Measurements from ENCODE around the gene SPHK2.
"Not testable (repeated sequence)": the region's sequence is repeated elsewhere in the genome, so short reads cannot be mapped to it uniquely, and the experiment has no call there.

The SPHK2 gene

DNA sequence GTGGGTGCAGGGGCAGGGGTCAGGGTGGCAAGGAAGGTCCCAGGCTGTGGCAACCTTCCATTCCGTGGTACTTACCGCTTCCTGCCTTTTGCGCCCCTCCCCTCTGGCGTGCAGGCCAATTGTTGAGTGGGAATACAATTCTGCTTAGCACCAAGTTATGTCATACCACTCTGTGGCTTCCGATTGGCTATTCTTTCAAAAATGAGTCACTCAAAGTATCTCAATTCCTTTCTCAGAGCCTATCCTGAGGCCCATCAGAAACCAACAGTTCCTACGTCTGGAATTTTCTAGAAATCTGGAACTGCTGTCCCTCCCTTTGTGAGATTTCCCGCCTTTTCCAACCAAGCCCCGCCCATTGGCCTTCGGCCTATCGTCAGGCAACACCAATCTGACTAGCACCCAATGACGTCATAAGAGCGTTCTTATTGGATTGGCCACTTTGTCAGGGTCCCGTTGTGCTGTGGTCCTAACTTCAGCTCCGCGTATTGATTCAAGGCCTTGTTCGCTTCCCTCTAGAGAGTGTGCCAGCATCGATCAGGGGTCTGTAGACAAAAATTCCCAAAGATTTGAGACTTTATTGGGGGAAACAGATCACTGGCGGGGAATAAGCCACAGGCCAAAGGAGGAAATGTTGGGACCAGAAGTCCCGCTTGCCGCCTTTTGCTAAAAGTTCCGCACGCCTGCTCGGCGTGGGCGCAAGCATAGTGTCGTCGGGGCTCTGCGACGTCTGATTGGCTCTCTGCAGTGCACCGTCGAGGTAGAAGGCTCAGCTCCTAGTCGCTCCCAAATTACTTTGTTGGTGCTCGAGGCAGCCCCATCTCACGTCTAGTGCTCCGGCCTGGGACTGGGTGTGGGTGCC is 41.8 kb downstream of the SPHK2 start:
- DNase-seq (ENCODE audit: low spot score): peak; percentile 97

DNA sequence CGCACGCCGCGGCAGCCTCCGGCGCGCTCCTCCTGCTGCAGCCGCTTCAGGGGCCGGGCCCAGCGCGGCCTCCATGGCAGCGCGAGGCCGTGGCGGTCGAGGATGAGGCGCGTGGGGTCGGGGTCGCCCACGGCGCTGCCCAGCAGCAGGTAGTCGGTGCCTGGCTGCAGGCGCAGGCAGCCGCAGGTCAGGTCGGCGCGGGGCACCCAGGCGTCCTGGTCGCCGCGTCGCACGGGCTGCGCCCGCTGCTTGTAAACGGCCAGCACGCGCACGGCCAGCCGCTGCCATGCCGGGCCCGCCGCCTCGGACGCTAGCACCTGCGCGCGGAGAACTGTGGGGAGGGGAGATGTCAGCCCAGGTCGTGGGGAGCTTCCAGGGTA is 42.4 kb downstream of the SPHK2 start:
- DNase-seq (ENCODE audit: low spot score): no peak

DNA sequence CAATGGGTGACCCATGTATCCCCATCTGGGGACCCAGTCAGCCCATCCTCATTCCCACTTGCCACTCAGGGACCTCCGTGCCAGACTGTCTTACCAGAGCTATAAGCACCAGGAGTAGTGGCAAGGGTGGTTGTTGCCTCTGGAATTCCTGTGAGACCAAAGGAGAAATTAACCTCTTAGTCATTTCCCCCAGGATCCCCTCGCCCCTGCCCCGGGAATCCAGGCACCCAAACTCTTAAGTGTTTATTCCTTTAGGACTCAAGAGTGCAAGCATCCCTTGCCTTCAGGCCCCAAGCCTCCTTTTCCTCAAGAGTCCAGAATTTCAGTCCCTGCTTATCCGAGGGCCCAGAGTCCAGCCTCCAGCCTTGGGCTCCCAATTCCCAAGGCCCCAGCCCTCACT is 44.4 kb downstream of the SPHK2 start:
- DNase-seq (ENCODE audit: low spot score): no peak

DNA sequence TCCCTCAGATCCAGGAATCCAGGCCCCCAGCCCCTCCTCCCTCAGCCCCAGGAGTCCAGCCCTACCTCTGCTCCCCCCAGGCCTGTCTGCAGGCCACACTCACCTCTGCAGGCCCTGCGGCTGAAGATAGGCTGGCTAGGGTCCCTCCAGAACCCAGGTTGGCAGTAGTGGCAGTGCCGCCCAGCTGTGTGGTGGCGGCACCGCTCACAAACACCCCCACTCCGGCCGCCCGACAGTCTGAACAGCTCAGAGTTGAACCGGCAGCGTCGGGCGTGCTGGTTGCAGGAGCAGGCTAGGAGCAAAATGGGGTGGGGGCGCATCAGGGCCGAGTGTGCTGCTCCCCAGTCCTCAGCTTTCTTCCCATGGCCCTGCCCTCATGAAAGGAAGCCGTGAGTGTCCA is 45.2 kb downstream of the SPHK2 start:
- DNase-seq (ENCODE audit: low spot score): no peak

DNA sequence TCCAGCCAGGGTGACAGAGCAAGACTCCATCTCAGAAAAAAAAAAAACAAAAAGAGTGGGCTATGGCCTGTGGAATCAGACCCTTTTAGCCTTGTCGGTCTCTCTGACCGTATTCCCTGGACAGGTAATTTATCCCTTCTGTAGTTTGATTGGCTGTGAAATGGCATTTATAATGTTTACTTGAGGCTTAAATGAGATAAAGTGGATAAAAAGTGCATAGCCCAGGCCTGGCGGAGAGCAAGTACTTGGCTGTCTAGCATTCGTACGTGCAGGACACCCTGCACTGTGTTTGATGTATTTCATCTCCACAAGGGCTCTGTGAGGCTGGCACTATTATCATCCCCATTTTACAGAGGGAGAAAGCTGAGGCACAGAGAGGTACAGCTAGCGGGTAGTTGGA is 46.5 kb downstream of the SPHK2 start:
- DNase-seq (ENCODE audit: low spot score): no peak

DNA sequence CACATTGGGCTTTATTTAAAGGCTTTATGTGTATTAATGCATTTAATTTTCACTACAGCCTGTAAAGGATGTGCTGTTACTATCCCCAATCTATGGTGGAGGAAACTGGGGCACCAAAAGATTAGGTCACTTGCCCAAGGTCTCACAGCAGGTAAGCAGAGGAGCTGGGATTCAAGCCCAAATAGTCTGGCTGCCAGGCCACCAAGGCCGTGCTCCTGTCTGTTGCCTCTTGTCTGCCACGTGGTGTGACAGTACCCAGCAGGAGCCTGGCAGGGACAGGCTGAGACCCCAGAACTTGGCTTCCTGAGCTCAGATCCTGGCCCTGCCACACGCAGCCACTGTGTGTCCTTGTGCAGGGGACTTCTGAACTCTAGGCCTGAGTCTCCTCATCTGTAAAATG is 49.0 kb downstream of the SPHK2 start:
- peak; percentile 72 for DNase-seq (ENCODE audit: low spot score)

DNA sequence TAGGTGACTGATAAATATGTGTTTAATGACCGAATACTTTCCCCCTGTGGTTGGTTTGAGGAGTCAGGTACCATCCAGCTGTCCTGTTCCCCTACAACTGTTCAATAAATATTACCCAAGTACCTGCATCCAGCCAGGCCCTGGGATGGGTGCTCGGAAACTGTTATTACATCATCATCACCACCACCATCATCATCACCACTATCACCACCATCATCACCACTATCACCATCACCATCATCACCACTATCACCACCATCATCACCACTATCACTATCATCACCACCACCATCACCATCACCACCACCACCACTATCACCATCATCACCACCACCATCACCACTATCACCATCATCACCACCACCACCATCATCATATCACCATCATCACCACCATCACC is 49.5 kb downstream of the SPHK2 start:
- no peak for DNase-seq (ENCODE audit: low spot score)

DNA sequence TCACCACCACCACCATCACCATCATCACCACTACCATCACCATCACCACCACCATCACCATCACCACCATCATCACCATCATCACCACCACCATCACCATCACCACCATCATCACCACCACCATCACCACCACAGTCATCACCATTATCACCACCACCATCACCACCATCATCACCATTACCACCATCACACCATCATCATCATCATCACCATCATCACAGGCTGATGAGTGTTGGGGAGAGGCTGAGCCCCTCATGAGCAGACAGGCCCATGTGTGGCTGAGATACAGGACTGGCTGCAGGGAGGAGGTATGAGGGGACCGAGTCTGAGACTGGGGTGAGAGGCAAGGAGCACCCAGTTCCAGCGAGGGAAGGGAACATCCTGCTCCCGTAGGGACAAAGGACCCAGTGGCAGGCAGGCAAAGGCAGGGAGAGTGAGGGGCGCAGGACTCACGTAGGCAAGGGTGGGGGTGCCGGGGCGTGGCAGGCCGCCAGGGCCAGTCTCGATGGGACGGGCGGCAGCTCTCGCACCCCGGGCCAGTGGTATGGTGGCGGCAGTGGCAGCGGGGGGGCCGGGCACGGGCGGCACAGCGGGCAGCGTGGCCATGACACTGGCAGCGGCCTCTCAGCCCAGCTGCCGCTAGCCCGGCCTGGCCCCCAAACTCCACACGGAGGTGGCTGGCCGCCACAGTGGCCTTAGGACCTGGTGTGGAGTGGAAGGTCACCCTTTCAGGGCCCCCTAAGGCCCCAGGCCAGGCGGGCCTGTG is 50.8 kb downstream of the SPHK2 start:
- DNase-seq (ENCODE audit: low spot score): no peak

DNA sequence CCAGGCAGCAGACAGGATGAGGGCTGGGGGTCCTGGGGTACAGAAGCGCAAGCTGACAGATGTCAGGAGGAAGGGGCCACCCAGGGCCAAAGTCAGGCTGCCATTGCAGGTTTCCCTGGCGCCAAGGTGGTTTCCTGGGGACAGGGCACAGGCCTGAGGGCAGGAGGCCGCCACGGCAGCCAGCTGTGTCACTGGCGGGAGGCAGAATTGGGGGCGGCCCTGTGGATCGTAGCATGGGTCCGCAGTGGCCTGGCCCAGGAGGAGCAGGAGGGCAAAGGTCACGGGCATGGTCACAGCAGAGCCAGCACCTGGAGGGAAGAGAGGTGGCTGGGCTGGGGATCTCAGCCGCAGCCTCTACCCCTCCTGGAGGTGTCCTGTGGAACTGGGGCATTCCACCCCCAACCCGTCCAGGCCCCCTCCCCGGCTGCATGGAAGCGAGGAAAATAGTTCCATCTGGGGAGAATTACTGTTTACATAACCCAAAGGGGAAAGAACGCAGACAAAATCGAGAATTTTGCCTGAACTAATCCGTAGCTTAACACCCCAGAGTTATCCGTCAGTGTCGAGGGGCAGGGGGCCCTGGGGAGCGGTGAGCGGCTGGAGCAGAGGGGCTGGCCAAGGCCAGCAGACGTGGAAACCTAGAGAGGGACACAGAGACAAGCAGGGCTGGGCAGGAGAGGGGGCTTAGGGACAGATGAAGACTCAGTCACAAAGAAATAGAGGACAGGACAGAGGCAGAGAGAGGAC is 51.6 kb downstream of the SPHK2 start:
- DNase-seq (ENCODE audit: low spot score): no peak

DNA sequence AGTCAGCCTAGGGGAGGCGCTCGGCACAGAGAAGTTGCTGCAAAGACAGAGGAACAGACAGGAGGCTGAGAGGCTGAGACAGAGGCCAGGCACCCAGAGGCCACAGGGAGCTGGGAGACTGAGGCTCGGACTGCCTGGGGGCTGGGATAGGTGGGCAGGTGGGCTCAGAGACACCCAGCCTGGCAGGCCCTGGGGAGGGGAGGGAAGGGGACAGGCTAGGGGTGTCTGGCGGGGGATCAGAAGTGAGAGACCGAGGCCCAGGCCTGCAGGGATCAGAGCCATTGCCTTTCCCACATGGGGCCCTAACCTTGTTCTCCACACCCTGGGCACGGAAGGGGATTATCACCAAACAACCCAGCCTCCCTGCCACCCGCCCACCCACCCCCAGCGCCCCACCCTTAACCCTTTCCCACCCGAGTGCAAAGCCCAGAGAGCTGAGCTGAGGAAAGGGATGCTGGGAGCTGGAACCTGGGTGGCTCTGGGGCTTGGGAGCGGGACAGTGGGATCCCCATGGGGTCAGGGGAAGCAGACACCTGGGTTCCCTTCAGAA is 52.2 kb downstream of the SPHK2 start:
- DNase-seq (ENCODE audit: low spot score): no peak

DNA sequence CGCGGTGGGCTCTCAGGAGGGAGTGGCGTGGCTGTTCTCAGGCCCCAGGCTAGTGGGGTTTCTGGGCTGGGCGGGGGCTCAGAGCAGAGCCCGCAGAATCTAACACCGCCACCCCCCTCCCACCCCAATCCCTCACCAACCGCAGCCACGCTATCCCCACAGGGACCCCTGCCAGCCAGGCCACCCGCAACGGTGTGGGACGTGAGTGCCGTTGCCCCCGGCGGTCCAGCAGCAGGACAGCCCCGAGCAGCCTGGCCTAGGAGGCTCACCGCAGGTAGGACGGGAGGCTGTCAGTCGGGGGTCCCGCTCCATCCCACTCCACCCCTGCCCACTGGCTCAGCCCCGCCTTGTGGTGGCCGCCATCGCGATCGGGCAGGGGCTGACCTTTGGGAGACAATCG is 53.7 kb downstream of the SPHK2 start, which contains the start of gene NTN5:
TSS of gene NTN5 (minus strand) at position 24 of the 400 bp plus-strand sequence. CDS start 2,031 bp downstream, outside the sequence.
- DNase-seq (ENCODE audit: low spot score): no peak

DNA sequence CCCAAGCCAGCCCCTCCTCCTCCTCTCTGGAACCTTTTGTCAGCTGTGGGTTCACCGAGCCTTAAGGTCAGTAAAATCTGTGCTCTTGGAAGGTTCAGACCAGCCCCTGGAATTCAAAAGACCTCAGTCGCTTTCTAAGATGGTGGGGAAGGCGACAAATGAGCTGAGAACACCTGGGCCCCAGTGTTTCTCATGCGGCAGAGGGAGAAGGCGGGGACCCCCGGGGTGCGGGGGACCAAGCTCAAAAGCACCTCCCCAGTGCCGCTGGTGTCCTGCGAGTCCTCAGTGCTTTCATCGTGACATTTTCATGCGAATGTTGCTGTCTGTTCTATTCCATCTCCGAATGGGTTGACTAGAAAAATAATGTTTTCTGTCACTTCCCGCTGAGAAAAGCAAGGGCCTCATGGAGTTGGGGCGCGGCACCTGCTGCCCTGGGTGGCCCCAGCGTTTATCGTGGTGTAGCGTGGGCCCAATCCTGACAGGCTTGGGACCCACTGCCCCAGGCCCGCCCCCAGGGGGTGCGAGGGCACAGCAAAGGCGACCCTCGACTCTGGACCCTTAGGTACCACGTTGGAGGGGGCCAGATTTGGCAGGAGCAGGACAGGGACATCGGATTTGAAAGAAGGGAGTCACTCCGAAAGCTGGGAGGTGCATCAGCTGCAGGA is 54.3 kb downstream of the SPHK2 start:
- DNase-seq (ENCODE audit: low spot score): no peak

DNA sequence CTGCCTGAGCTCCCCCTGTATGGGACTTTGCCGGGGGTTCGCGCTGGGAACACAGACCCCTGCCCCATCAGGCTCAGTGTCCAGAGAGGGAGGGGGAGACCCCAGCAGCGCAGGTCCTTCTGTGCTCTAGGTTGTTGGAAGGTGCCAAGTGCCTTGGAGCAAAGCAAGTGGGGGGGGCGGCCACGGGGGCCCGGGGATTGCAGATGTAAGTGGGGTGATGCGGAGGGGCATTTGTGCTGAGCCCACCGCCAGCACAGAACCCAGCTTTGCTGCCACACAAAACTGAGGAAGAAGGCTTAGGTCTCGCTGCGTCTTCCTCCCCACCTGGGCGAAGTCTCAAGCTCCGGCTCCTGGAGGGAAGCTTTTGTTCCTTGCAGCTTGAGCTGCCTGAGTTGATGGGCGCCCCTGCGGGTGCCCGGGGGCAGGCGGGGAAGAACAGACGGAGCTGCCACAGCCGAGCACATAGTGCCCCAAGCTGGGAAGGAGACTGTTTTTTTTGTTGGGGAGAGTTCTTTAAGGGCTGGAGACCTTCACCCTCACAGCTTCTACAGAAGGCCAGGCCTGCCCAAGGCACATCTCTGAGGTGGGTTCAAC is 55.0 kb downstream of the SPHK2 start:
- no peak for DNase-seq (ENCODE audit: low spot score)

DNA sequence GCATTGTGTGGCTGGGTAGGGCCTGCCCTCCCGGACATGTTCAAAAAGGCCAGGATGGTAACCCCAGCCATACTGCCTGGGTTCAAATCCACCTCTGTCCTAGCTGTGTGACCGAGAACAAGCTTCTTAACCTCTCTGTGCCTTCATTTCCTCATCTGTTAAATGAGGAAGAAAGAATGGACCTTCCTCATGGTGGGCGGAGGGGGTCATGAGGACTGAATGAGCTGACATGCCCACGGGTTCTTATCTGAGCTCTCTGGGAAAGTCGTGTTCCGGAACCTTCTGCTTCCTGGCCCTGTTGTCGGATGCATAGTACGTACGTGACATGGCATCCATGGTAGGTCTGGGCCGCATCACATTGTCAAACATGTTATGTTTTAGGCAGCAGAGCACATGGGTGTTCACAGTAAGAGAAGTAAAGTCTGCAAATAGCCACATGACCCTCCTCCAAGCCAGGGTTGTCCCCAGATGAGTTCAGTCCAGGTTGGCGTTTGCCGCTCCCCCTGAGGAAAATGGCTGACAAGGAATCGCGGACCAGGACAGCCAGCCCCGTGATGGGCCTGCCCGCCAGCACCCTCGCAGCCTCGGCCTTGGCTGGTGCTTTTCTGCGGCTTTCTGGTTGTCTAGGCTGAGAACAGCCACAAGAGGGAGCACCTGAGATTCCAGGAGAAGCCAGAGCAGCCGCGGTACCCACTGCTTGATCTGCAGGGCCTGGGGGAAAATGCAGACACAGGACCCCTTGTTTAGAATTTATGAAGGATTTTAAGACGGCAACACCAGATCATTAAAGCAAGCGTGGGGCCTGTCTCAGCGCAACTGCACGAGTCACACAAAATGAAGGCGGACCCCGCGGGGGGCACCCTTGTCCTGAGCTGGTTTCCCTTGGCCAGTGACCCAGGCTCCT is 55.9 kb downstream of the SPHK2 start:
- DNase-seq (ENCODE audit: low spot score): peak; percentile 95

DNA sequence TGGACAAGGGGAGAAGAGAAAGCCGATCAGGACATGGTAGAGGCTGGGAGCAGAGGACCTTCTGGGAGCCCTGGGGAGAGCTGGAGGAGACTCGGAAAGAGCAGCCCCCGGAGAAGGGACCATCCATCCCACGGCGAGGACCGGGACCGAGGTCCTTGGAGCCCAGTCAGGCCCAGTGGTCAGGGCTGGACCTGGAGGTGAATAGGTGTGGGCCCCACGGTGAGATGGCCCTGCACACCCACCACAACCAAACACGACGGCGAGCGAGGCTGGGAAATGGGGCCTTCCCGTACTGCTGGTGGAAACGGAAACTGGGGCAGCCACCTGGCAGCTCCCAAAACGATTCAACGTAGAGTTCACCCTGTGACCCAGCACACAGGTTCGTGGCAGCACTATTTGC is 57.2 kb downstream of the SPHK2 start:
- no peak for DNase-seq (ENCODE audit: low spot score)

DNA sequence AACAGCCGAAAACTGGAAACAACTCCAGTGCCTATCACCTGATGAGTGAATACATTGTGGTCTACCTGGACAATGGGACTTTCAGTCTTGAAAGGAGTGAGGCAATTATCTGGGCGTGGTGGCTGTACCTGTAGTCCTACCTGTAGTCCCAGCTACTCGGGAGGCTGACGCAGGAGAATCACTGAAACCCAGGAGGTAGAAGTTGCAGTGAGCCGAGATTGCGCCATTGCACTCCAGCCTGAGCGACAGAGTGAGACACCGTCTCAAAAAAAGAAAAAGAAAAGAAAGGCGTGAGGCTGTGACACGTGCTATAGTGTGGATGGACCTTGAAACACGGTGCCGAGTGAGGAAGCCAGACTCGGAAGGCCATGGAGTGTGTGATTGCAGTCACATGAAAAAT is 57.6 kb downstream of the SPHK2 start:
- DNase-seq (ENCODE audit: low spot score): no peak

DNA sequence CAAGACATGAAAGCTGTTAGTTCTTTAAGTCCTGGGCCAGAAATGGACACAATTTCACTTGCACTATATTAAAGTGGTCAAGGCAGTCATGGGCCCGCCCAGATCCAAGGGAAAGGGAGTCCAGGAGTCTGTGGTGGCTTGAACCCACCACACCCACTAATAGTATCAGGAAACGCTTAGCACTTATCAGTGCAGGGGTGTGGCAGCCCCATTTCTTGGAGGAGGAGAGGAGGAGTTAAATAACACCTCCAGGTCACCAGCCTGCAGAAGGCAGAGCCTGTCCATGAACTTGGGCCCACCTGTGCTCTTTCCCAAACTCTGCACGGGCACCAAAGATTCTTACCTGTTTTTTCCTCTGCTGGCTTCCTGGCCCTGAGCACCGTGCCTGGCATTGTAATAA is 58.9 kb downstream of the SPHK2 start:
- no peak for DNase-seq (ENCODE audit: low spot score)

DNA sequence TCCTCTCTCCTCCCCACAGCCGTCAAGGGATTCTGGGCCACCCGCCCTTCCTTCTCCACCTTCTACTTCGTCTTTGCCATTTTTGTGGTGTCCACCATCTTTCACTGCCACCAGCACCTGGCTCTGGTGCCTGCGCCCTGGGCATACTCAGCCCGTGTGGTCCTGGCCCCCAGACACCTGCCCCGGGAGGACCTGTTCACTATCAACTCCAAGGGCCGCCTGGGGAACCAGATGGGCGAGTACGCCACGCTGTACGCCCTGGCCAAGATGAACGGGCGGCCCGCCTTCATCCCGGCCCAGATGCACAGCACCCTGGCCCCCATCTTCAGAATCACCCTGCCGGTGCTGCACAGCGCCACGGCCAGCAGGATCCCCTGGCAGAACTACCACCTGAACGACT is 60.7 kb downstream of the SPHK2 start:
- DNase-seq (ENCODE audit: low spot score): not testable (repeated sequence)
